Lower leg skin (tissue), 4 donors: Measurements from ENCODE around the gene CCDC149. TPM values are rescaled to one million over a fixed set of nuclear protein-coding genes. Genes with fewer than 3 reads are reported as not detected.

ENCODE experiments used
- DNase-seq, 2 donors: peaks; one replicate each; pipeline ENCODE4 v3.0.0-alpha.2; 2019; ENCODE audit warnings: low spot score in 2 of 2
- H3K4me3 ChIP-seq: fragments of 200-600 bp; sonication (generic); 2 replicates; pipeline ENCODE4 v1.5.1; 2017; ENCODE audit warnings: mild to moderate bottlenecking, low read depth; ENCODE audit not compliant: poor library complexity, severe bottlenecking
- CTCF ChIP-seq, 3 donors: fragments of 450-650 bp; IDR thresholded peaks; one replicate each; pipeline ENCODE4 v1.5.1; 2016; ENCODE audit warnings: antibody characterized with exemption in 3 of 3, mild to moderate bottlenecking in 3 of 3, moderate library complexity in 2 of 3
- POLR2A ChIP-seq, 2 donors: fragments of 450-650 bp; IDR thresholded peaks; one replicate each; pipeline ENCODE4 v1.6.1; 2016 to 2017; ENCODE audit warnings: antibody characterized with exemption in 2 of 2, mild to moderate bottlenecking in 1 of 2, moderate library complexity in 1 of 2
- WGBS, 2 donors: methylation state at CpG; one replicate each; pipeline ENCODE4 v1.1.5; 2018; 5-methylcytosine and 5-hydroxymethylcytosine counted together
- intact Hi-C: fragments of 100-400 bp; cut with DNase I; formaldehyde crosslinking; loops from one replicate; pipeline ENCODE4 v1.15.0; 2023; ENCODE audit warnings: low total_unique reads
- total RNA-seq, 4 donors: library from RNA; depleted of rRNA; stranded (reverse); fragments of >200 nt; gene quantifications; one replicate each; pipeline ENCODE4 v1.1.0, GENCODE V29; 2016

CCDC149 gene
- total RNA-seq, 4 donors from 2014 or later = 6.2 to 12.5 (median 11.2) TPM

DNA sequence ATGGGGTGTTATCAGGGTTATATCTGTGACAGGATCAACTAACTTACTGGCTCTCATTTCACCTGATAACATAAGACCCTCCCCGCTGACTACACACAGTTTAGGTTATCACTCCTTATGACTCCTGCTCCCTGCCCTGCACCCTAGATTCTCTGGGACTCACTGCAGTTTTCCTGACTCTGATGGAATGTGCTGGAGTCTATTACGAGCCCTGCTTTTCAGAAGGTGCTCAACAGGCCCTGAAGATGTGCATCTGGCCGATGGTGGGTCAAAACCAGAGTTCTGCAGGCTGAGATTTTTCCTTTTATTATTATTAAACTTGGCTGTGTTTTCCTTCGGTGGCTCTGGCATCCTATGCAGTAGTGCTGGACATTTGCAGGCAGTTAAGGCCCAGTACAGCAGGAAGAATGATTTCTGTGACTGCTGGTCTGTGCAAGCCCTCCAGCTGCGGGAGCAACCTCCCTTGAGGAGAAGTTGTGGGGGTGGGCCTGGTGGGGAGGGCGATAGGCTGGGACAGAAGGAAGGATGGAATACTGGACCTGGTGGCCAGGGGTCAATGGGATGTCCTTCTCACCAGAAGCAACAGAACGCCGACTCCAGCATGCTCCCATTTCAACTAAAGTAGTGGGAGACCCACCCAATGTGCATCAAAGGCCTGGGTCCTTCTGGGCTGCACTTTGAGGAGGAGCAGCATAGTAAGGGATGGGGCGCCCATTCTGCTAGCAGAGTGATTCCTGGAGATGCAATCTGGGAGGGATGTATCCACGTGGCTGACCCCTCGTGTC is 106.4 kb downstream of the CCDC149 start:
- DNase-seq = no peak
- TF ChIP-seq CTCF (IDR thresholded peaks at IDR 0.05) = no peak
- TF ChIP-seq POLR2A (IDR thresholded peaks at IDR 0.05) = no peak
- no peak overlapping the region for H3K4me3 ChIP-seq
- intact Hi-C loops = no loop called here
- WGBS, 2 donors = 91 to 93% methylated on average over 11 of the region's 11 CpGs

DNA sequence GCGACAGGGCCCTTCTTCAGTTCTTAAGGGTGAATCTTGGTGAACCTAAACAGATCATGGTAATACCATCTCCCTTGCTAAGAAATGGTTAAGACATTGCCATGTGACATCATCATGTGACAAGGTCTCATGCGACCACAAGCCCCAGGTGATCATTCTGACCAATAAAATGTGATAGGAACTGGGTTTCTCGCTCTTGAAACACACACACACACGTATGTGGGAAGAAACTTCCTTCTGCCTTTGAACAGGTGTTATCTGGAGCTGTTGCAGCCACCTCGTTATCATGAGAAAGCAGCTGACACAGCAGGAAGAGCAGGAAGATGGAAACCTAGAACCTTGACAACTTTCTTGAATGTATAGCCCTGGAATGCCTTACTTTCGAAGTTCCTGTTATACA is 107.3 kb downstream of the CCDC149 start:
- no peak overlapping the region for H3K4me3 ChIP-seq
- intact Hi-C loops = no loop called here
- TF ChIP-seq POLR2A (IDR thresholded peaks at IDR 0.05) = no peak
- no peak for TF ChIP-seq CTCF (IDR thresholded peaks at IDR 0.05)
- 55 to 59% methylated on average over 6 of the region's 6 CpGs for WGBS, 2 donors
- DNase-seq = no peak

- intact Hi-C loops = no loop called here
- H3K4me3 ChIP-seq = no peak overlapping the region
- 53 to 56% methylated on average over 5 of the region's 5 CpGs for WGBS, 2 donors
- no peak for DNase-seq
- no peak for TF ChIP-seq CTCF (IDR thresholded peaks at IDR 0.05)
- TF ChIP-seq POLR2A (IDR thresholded peaks at IDR 0.05) = no peak
Observed at GRCh38 chr4:24805067-24805466, 107.8 kb downstream of the CCDC149 start.

- intact Hi-C loops = no loop called here
- 70 to 79% methylated on average over 6 of the region's 6 CpGs for WGBS, 2 donors
- no peak for TF ChIP-seq POLR2A (IDR thresholded peaks at IDR 0.05)
- TF ChIP-seq CTCF (IDR thresholded peaks at IDR 0.05) = no peak
Observed at GRCh38 chr4:24802648-24803047, 110.2 kb downstream of the CCDC149 start.

GRCh38 chr4:24801136-24801855 is 111.5 kb downstream of the CCDC149 start:
- TF ChIP-seq POLR2A (IDR thresholded peaks at IDR 0.05) = no peak
- TF ChIP-seq CTCF (IDR thresholded peaks at IDR 0.05) = no peak
- H3K4me3 ChIP-seq = no peak overlapping the region
- intact Hi-C loops = no loop called here
- WGBS, 2 donors = 60 to 75% methylated on average over 10 of the region's 10 CpGs
- DNase-seq = no peak

More at GRCh38 chr4:24802648-24803047, 110.2 kb downstream of the CCDC149 start:
- no peak for DNase-seq
- H3K4me3 ChIP-seq = no peak overlapping the region
